GM10248 (cell line): ENCODE results near the gene C18orf63.

ENCODE experiments used
- CTCF ChIA-PET: fragments of 300-600 bp; sonication (Branson Sonifier 250); formaldehyde crosslinking; extraction: SDS; loops from one replicate; lab custom pipeline; 2021; ENCODE audit warnings: antibody characterized with exemption; lab: Yijun Ruan, JAX
- POLR2A ChIA-PET: fragments of 350-650 bp; sonication (Branson Sonifier 250); formaldehyde crosslinking; extraction: SDS; loops from one replicate; lab custom pipeline; 2020; ENCODE audit warnings: antibody characterized with exemption; lab: Yijun Ruan, JAX
- DNase-seq: peaks from one replicate; pipeline ENCODE4 v3.0.0; 2012; ENCODE audit errors: extremely low spot score
- TF ChIP-seq, protein P1 (sequence below): IDR thresholded peaks from 2 replicates; pipeline ENCODE4 v1.5.1; 2012; ENCODE audit warnings: mild to moderate bottlenecking, low read depth; ENCODE audit errors: extremely low read depth, missing control alignments, control extremely low read depth

C18orf63 gene

DNA sequence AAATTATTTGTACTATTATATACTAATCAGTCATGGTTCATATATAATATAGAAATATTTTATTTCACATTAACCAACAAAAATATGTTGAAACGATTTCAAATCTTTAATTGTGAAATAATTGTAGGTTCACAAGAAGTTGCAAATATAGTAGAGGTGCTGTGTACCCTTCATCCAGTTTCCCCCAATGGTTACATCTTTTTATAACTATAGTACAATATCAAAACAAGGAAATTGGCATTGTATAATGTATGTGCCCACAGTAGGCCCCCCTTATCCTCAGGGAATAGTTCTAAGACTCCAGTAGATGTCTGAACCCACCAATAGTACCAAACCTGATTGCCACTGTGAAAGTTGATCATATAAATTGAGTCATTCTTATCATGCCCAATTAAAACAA lies 16.5 kb upstream of the C18orf63 start:
- no peak for DNase-seq
- ChIA-PET CTCF (no interaction called here), POLR2A (no interaction called here)
- TF ChIP-seq, protein P1, sequence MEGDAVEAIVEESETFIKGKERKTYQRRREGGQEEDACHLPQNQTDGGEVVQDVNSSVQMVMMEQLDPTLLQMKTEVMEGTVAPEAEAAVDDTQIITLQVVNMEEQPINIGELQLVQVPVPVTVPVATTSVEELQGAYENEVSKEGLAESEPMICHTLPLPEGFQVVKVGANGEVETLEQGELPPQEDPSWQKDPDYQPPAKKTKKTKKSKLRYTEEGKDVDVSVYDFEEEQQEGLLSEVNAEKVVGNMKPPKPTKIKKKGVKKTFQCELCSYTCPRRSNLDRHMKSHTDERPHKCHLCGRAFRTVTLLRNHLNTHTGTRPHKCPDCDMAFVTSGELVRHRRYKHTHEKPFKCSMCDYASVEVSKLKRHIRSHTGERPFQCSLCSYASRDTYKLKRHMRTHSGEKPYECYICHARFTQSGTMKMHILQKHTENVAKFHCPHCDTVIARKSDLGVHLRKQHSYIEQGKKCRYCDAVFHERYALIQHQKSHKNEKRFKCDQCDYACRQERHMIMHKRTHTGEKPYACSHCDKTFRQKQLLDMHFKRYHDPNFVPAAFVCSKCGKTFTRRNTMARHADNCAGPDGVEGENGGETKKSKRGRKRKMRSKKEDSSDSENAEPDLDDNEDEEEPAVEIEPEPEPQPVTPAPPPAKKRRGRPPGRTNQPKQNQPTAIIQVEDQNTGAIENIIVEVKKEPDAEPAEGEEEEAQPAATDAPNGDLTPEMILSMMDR, result no peak

- ChIA-PET CTCF (interaction anchor here (0.9 to 1.0 kb wide), 2 partner anchors 10 to 12 kb away, joined by 3 read pairs; no protein-coding TSS in a partner anchor), POLR2A (no interaction called here)
- DNase-seq, result no peak
- TF ChIP-seq, protein P1, result no peak
These were observed 15.9 kb upstream of the C18orf63 start for GRCh38 chr18:74299746-74300145.

DNA sequence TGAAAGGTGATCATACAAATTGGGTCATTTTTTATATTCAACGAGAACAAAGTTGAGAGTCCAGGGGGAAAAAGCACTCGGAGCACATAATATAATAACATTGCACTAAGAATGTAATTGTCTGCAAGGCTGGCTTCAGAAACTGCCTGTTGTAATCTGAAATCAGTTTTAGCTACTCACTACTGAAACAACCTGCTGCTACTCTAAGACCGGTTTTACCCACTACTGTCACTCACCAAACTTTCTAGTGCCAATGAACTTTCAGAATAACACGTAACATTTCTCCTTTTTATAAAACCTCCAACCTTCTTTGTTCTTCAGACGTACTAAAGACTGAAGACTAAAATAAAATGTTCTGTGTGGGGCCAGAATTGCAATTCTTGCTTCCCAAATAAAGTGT lies 12.3 kb upstream of the C18orf63 start:
- CTCF ChIA-PET, result no interaction called here
- TF ChIP-seq, protein P1, result no peak

GRCh38 chr18:74303936-74304335 lies 11.7 kb upstream of the C18orf63 start:
- CTCF ChIA-PET, result no interaction called here
- no peak for DNase-seq
- POLR2A ChIA-PET, result no interaction called here
- TF ChIP-seq, protein P1, result no peak

More for the DNA sequence above, 12.3 kb upstream of the C18orf63 start:
- POLR2A ChIA-PET, result no interaction called here
- DNase-seq, result no peak

DNA sequence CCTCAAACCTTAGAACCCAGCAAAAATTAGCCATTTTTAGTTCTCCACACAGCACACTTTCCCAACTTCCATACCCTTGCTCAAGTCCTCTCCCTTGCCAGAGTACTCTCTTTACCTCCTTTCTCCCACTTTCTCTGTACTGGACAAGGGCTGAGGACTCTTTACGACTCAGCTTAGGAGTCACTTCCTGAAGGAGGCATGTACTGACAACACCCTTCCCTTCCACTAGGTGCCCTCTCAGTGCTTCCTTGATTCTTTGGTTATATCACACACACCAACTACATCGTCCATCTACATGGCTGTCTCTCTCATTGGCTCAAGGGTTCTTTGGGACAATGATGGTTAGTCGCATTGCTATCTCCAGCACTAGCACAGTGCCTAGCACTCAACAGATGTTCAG lies 5.2 kb upstream of the C18orf63 start:
- POLR2A ChIA-PET, result no interaction called here
- DNase-seq, result peak; percentile 15
- CTCF ChIA-PET, result interaction anchor here (0.8 to 1.1 kb wide), 3 partner anchors 11 to 37 kb away, joined by 3 read pairs; no protein-coding TSS in a partner anchor
- TF ChIP-seq, protein P1, result no peak

DNA sequence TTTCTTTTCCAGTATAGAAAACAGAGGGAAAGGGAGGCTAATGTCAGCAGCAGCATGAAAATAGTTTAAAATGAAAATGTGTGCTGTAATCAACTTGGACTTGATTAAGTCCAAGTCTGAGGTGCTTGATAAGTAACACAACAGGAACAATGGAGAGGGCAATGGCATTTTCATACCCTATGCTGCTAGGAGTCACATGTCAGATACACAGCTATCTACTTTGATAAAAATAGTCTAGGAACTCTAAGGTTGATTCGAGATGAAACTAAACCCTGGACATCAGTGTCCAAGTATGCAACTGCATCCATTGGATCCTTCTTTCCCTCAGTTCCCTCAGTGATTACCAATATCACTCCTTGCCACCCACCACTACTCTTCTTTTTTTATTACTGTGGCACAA lies 4.6 kb upstream of the C18orf63 start:
- CTCF ChIA-PET, result interaction anchor here (0.9 kb wide), 1 partner anchor 13 kb away, joined by 3 read pairs; no protein-coding TSS in a partner anchor
- no peak for DNase-seq
- POLR2A ChIA-PET, result no interaction called here
- TF ChIP-seq, protein P1, result no peak
